Parathyroid adenoma (tissue), 2 donors: ENCODE results near the gene NOP16.

Source experiments
- H2AFZ ChIP-seq: fragments of 300-600 bp; sonication (generic); one replicate; pipeline ENCODE4 v1.7.0; 2017; ENCODE audit warnings: antibody characterized with exemption, mild to moderate bottlenecking
- H3K27ac ChIP-seq: fragments of 300-600 bp; sonication (generic); one replicate; pipeline ENCODE4 v1.7.0; 2017
- H3K27me3 ChIP-seq: fragments of 300-600 bp; sonication (generic); one replicate; pipeline ENCODE4 v1.7.0; 2017; ENCODE audit warnings: low read length; ENCODE audit not compliant: control insufficient read depth, insufficient read depth
- H3K36me3 ChIP-seq: fragments of 300-600 bp; sonication (generic); one replicate; pipeline ENCODE4 v1.7.0; 2017; ENCODE audit warnings: low read length; ENCODE audit not compliant: control insufficient read depth, insufficient read depth
- H3K4me1 ChIP-seq: fragments of 300-600 bp; sonication (generic); one replicate; pipeline ENCODE4 v1.7.0; 2017; ENCODE audit warnings: control low read depth
- H3K4me2 ChIP-seq: fragments of 300-600 bp; sonication (generic); one replicate; pipeline ENCODE4 v1.7.0; 2017; ENCODE audit warnings: low read length
- H3K4me3 ChIP-seq: fragments of 300-600 bp; sonication (generic); one replicate; pipeline ENCODE4 v1.7.0; 2017; ENCODE audit warnings: low read depth, low read length
- H3K79me2 ChIP-seq: fragments of 300-600 bp; sonication (generic); one replicate; pipeline ENCODE4 v1.7.0; 2017; ENCODE audit warnings: control low read depth
- H3K9ac ChIP-seq: fragments of 300-600 bp; sonication (generic); one replicate; pipeline ENCODE4 v1.7.0; 2017; ENCODE audit warnings: mild to moderate bottlenecking
- H3K9me3 ChIP-seq: fragments of 300-600 bp; sonication (generic); one replicate; pipeline ENCODE4 v1.7.0; 2017; ENCODE audit warnings: low read length; ENCODE audit not compliant: control insufficient read depth
- CTCF ChIP-seq: fragments of 300-600 bp; sonication (generic); IDR thresholded peaks from one replicate; pipeline ENCODE4 v1.7.0; 2017; ENCODE audit warnings: antibody characterized with exemption, mild to moderate bottlenecking
- donor health status: primary hyperparathyroidism.

NOP16 gene

GRCh38 chr5:176352116-176352878, 36.1 kb downstream of the NOP16 start:
- no peak overlapping the region for H3K4me3 ChIP-seq
- peaks cover 17% of the 10 kb centered on the region for H3K79me2 ChIP-seq
- no peak overlapping the region for H3K9ac ChIP-seq
- peak overlapping the region; percentile 24 for H3K27ac ChIP-seq
- TF ChIP-seq CTCF, result no peak
- no peak overlapping the region for H3K4me2 ChIP-seq
- no peaks in the 10 kb centered on the region for H3K27me3 ChIP-seq
- H2AFZ ChIP-seq, result no peak overlapping the region
- no peaks in the 10 kb centered on the region for H3K36me3 ChIP-seq
- H3K9me3 ChIP-seq, result no peaks in the 10 kb centered on the region
- peaks cover 11% of the 10 kb centered on the region for H3K4me1 ChIP-seq

GRCh38 chr5:176350416-176350815, 38.0 kb downstream of the NOP16 start:
- Histone ChIP-seq H3K9me3 (no peaks in the 10 kb centered on the region), H3K4me3 (no peak overlapping the region), H3K27me3 (no peaks in the 10 kb centered on the region), H3K27ac (no peak overlapping the region), H3K4me1 (peaks cover 7% of the 10 kb centered on the region), H3K36me3 (no peaks in the 10 kb centered on the region), H2AFZ (no peak overlapping the region), H3K9ac (no peak overlapping the region), H3K79me2 (peaks cover 8% of the 10 kb centered on the region), H3K4me2 (no peak overlapping the region)
- TF ChIP-seq CTCF, result no peak

- H3K36me3 ChIP-seq, result no peaks in the 10 kb centered on the region
- no peak overlapping the region for H3K27ac ChIP-seq
- no peak overlapping the region for H2AFZ ChIP-seq
These were observed 45.5 kb downstream of the NOP16 start for GRCh38 chr5:176342766-176343458.

GRCh38 chr5:176342158-176342483, 46.3 kb downstream of the NOP16 start:
- Histone ChIP-seq H2AFZ (no peak overlapping the region), H3K36me3 (no peaks in the 10 kb centered on the region), H3K9me3 (no peaks in the 10 kb centered on the region), H3K9ac (no peak overlapping the region), H3K27ac (no peak overlapping the region), H3K4me1 (no peaks in the 10 kb centered on the region), H3K4me2 (no peak overlapping the region), H3K4me3 (no peak overlapping the region), H3K27me3 (no peaks in the 10 kb centered on the region), H3K79me2 (no peaks in the 10 kb centered on the region)
- no peak for TF ChIP-seq CTCF

More at GRCh38 chr5:176342766-176343458, 45.5 kb downstream of the NOP16 start:
- Histone ChIP-seq H3K9ac (no peak overlapping the region), H3K79me2 (no peaks in the 10 kb centered on the region), H3K9me3 (no peaks in the 10 kb centered on the region), H3K4me2 (no peak overlapping the region), H3K4me1 (no peaks in the 10 kb centered on the region), H3K4me3 (no peak overlapping the region), H3K27me3 (no peaks in the 10 kb centered on the region)
- TF ChIP-seq CTCF, result no peak
